Gastrocnemius medialis (tissue), 4 donors: ENCODE results near the gene ERFL. TPM values are rescaled to one million over a fixed set of nuclear protein-coding genes. Genes with fewer than 3 reads are reported as not detected.
"Not testable (repeated sequence)": the region's sequence is repeated elsewhere in the genome, so short reads cannot be mapped to it uniquely, and the experiment has no call there.

Experiments
- ATAC-seq, 2 donors: fragments of 150-250 bp; one replicate each; pipeline ENCODE4 v1.9.1; 2016
- DNase-seq, 2 donors: peaks; one replicate each; pipeline ENCODE4 v3.0.0-alpha.2; 2019
- H3K27ac ChIP-seq, 4 donors: fragments of 200-600 bp; sonication (generic); 1 replicate in 1 of 4; 2 replicates in 3 of 4; pipeline ENCODE4 v1.5.1; 2016 to 2018; ENCODE audit warnings: mild to moderate bottlenecking in 2 of 4, moderate library complexity in 1 of 4
- H3K27me3 ChIP-seq, 3 donors: fragments of 200-600 bp; sonication (generic) in 2 of 3; 1 replicate in 1 of 3; 2 replicates in 2 of 3; pipeline versions ENCODE4 v1.5.1 to v1.6.0; 2016 to 2019; ENCODE audit warnings: mild to moderate bottlenecking in 1 of 3, moderate library complexity in 1 of 3
- H3K36me3 ChIP-seq, 2 donors: fragments of 200-600 bp; sonication (generic) in 1 of 2; one replicate each; pipeline ENCODE4 v1.5.1; 2017 to 2018
- H3K4me1 ChIP-seq, 2 donors: fragments of 200-600 bp; sonication (generic) in 1 of 2; one replicate each; pipeline ENCODE4 v1.5.1; 2016 to 2017; ENCODE audit warnings: mild to moderate bottlenecking in 2 of 2
- H3K4me3 ChIP-seq, 4 donors: fragments of 200-600 bp; sonication (generic) in 3 of 4; 1 replicate in 1 of 4; 2 replicates in 3 of 4; pipeline ENCODE4 v1.5.1; 2016 to 2019; ENCODE audit warnings: mild to moderate bottlenecking in 2 of 4
- H3K9me3 ChIP-seq, 3 donors: fragments of 200-600 bp; sonication (generic) in 2 of 3; 1 replicate in 1 of 3; 2 replicates in 2 of 3; pipeline ENCODE4 v1.5.1; 2016 to 2019
- CTCF ChIP-seq, 5 experiments: fragments of 450-650 bp in 3 of 5; fragments of 200-600 bp in 2 of 5; sonication (generic) in 2 of 5; IDR thresholded peaks in 4 of 5; conservative IDR thresholded peaks in 1 of 5; 1 replicate in 4 of 5; 2 replicates in 1 of 5; pipeline ENCODE4 v1.5.1; 2016 to 2019; ENCODE audit warnings: antibody characterized with exemption in 5 of 5, mild to moderate bottlenecking in 3 of 5, moderate library complexity in 3 of 5
- POLR2A ChIP-seq, 2 donors: fragments of 450-650 bp; IDR thresholded peaks; one replicate each; pipeline ENCODE4 v1.6.1; 2017; ENCODE audit warnings: antibody characterized with exemption in 2 of 2, mild to moderate bottlenecking in 2 of 2, moderate library complexity in 2 of 2
- in situ Hi-C, 4 donors: fragments of 200-750 bp; cut with MboI; loops; one replicate each; pipeline versions ENCODE4 v1.15.0 to v1.8.0; 2017; ENCODE audit warnings: low sequenced_read_pairs in 4 of 4
- intact Hi-C: fragments of 100-400 bp; cut with DNase I; formaldehyde crosslinking; loops from one replicate; pipeline ENCODE4 v1.15.1; 2023; ENCODE audit warnings: low total_unique reads
- total RNA-seq, 4 donors: library from RNA; depleted of rRNA; stranded (reverse); fragments of >200 nt; gene quantifications; one replicate each; pipeline versions ENCODE4 v1.1.0 to v1.2.3, GENCODE V29; 2016

Gene ERFL
- total RNA-seq, 4 donors from 2014 or later = not detected

GRCh38 chr19:41877916-41878905 is 50.0 kb downstream of the ERFL start:
- H3K27ac ChIP-seq = no peak overlapping the region

GRCh38 chr19:41876847-41877832 is 51.1 kb downstream of the ERFL start, which contains the start of gene CD79A:
CD79A (plus strand) TSS chr19:41877279; CDS start chr19:41877305, 26 bp downstream.
- H3K27ac ChIP-seq = no peak within 1 kb of the TSS
- no peaks in the 10 kb centered on the region for H3K27me3 ChIP-seq
- no peaks in the 10 kb centered on the region for H3K9me3 ChIP-seq
- intact Hi-C loops (no loop called here), in situ Hi-C loops (no loop called here)
- DNase-seq (no peak), ATAC-seq (no peak)
- no peak within 1 kb of the TSS for H3K4me3 ChIP-seq
- H3K4me1 ChIP-seq = no peaks in the 10 kb centered on the region
- no peak for TF ChIP-seq CTCF (IDR thresholded peaks at IDR 0.05 in 4 of 5, conservative IDR thresholded peaks at IDR 0.05 in 1 of 5)
- TF ChIP-seq POLR2A (IDR thresholded peaks at IDR 0.05) = no peak
- H3K36me3 ChIP-seq = no peaks in the 10 kb centered on the region

More at GRCh38 chr19:41877916-41878905, 50.0 kb downstream of the ERFL start:
- ATAC-seq (no peak), DNase-seq (no peak)
- Histone ChIP-seq H3K27me3 (no peaks in the 10 kb centered on the region), H3K9me3 (no peaks in the 10 kb centered on the region), H3K4me1 (peaks cover 0 to 6% of the 10 kb centered on the region in 2 donors), H3K4me3 (no peak overlapping the region), H3K36me3 (no peaks in the 10 kb centered on the region)
- in situ Hi-C loops (no loop called here), intact Hi-C loops (no loop called here)
- TF ChIP-seq POLR2A (IDR thresholded peaks at IDR 0.05) = no peak
- TF ChIP-seq CTCF (IDR thresholded peaks at IDR 0.05 in 4 of 5, conservative IDR thresholded peaks at IDR 0.05 in 1 of 5) = no peak

- ATAC-seq, intact Hi-C loops, H3K27ac ChIP-seq: not testable (repeated sequence)
These were observed 52.3 kb downstream of the ERFL start for GRCh38 chr19:41875973-41876372.

GRCh38 chr19:41872775-41873647 is 55.2 kb downstream of the ERFL start:
- Histone ChIP-seq H3K27ac (no peak overlapping the region), H3K4me1 (no peaks in the 10 kb centered on the region), H3K27me3 (no peaks in the 10 kb centered on the region), H3K36me3 (peaks cover 0 to 40% of the 10 kb centered on the region in 2 donors), H3K9me3 (no peaks in the 10 kb centered on the region), H3K4me3 (no peak overlapping the region)
- intact Hi-C loops (no loop called here), in situ Hi-C loops (no loop called here)
- TF ChIP-seq POLR2A (IDR thresholded peaks at IDR 0.05) = no peak
- TF ChIP-seq CTCF (IDR thresholded peaks at IDR 0.05 in 4 of 5, conservative IDR thresholded peaks at IDR 0.05 in 1 of 5) = peak in 2 of 5 experiments; percentile 39 to 58
- ATAC-seq (peak in 1 of 2 donors; percentile 51), DNase-seq (no peak)

More at GRCh38 chr19:41875973-41876372, 52.3 kb downstream of the ERFL start:
- H3K4me3 ChIP-seq, H3K4me1 ChIP-seq, H3K9me3 ChIP-seq, DNase-seq, in situ Hi-C loops, H3K27me3 ChIP-seq: not testable (repeated sequence)
- H3K36me3 ChIP-seq = peaks cover 0 to 12% of the 10 kb centered on the region in 2 donors
